ENCODE results near the gene TUBGCP3.
"Not testable (repeated sequence)": the region's sequence is repeated elsewhere in the genome, so short reads cannot be mapped to it uniquely, and the experiment has no call there.

Gene TUBGCP3

DNA sequence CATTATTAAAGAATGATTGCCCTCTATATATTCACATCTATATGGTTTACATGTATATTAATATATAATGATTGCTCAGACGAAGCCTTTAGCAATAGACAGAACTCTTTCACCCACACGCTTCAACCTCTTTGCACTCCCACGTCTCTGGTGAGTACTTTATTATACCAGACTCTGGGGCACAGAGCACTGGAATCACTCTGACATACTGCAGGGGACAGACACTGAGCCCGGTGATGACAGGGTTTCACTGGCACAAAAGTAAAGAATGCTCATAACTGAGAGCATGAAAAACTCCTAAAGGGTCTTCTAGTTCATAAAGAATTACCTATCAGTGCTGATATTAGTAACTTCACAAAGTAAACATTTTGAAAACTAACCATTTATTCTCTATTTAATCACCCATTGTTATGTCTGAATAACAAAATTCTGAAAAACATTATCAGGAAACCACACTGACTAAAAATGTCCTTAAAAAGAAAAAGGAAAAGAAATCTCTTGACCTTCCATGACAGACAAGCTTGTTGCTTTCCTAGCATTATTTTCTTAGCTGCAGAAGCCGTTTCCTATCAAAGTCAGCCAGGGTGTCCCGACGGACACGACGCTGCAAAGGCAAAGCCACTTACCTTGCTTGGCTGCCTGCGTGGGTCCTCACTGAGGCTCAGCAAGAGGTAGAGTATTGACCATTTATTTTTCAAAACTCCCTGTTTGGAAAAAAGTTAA is 29.1 kb downstream of the TUBGCP3 start:
- H3K4me3 Mint-ChIP-seq: no peak overlapping the region
- H3K4me1 Mint-ChIP-seq: peaks cover 13 to 24% of the 10 kb centered on the region in 2 donors
- H3K27me3 Mint-ChIP-seq: no peaks in the 10 kb centered on the region
- H3K9me3 Mint-ChIP-seq: no peaks in the 10 kb centered on the region
- H3K27ac Mint-ChIP-seq: no peak overlapping the region
- peaks cover 38 to 59% of the 10 kb centered on the region in 2 donors for H3K36me3 Mint-ChIP-seq
- DNase-seq (no peak), ATAC-seq (replicated peaks) (no peak)

DNA sequence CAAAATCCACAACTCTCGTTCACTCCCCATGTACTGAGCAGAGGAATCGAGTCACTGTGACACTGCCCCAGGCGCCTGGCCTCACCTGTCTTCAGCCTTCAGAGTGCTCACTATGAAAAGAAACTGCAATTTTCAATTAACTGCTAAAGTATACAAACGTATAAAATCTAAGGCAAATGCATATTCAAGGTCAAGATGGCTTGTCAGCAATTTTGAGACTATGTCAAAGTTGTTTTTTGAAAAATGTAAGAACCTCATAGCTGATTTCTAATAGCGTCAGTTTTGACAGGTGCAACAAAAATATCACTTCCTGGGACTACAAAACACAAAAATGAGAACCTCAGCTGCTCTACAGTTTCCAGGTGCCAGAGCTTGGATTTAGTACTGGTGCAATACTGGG is 31.4 kb downstream of the TUBGCP3 start:
- Mint-ChIP-seq H3K36me3 (peaks cover 47 to 62% of the 10 kb centered on the region in 2 donors), H3K27me3 (no peaks in the 10 kb centered on the region)

DNA sequence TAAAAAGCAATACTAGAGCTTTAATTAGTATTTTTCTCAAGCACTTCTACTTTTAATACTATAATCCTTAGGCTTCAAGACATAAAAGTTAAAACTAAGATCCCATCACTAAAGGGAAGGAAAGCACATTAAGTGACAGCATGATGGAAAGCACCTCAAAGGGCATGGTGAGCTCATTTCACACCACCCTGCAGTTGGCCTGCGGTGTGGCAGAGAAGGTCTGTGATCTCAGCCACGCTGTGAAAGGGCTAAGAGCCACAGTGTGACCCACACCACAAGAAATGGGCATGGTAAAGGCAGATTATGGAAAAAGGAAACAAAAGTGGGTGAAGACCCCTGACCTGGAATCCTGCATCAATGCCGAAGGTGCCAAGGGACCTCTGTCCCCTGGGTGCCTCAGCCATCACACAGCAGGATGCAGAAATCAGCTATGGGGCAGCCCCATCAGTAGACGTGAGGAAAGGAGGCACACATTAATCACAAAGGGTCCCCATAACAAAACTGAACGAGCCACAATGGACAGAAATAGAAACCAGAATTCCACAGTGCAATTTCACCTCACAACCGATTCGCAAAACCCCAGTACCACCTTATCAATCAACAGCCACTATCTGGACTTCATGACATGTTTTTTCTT is 33.6 kb downstream of the TUBGCP3 start:
- H3K4me1 Mint-ChIP-seq: peaks cover 0 to 5% of the 10 kb centered on the region in 2 donors
- ATAC-seq (replicated peaks): no peak
- H3K27me3 Mint-ChIP-seq: no peaks in the 10 kb centered on the region
- no peak for DNase-seq
- peaks cover 51 to 66% of the 10 kb centered on the region in 2 donors for H3K36me3 Mint-ChIP-seq
- H3K4me3 Mint-ChIP-seq: no peak overlapping the region
- no peaks in the 10 kb centered on the region for H3K9me3 Mint-ChIP-seq
- no peak overlapping the region for H3K27ac Mint-ChIP-seq

More for the DNA sequence above, 31.4 kb downstream of the TUBGCP3 start:
- H3K27ac Mint-ChIP-seq: no peak overlapping the region
- H3K4me3 Mint-ChIP-seq: no peak overlapping the region
- H3K9me3 Mint-ChIP-seq: no peaks in the 10 kb centered on the region
- H3K4me1 Mint-ChIP-seq: peaks cover 7 to 12% of the 10 kb centered on the region in 2 donors
- DNase-seq: no peak
- ATAC-seq (replicated peaks): no peak

GRCh38 chr13:112548975-112549374 is 39.0 kb downstream of the TUBGCP3 start:
- peaks cover 67 to 78% of the 10 kb centered on the region in 2 donors for H3K36me3 Mint-ChIP-seq
- not testable (repeated sequence) for H3K27ac Mint-ChIP-seq; H3K9me3 Mint-ChIP-seq; H3K4me3 Mint-ChIP-seq; ATAC-seq (replicated peaks); DNase-seq; H3K4me1 Mint-ChIP-seq; H3K27me3 Mint-ChIP-seq

DNA sequence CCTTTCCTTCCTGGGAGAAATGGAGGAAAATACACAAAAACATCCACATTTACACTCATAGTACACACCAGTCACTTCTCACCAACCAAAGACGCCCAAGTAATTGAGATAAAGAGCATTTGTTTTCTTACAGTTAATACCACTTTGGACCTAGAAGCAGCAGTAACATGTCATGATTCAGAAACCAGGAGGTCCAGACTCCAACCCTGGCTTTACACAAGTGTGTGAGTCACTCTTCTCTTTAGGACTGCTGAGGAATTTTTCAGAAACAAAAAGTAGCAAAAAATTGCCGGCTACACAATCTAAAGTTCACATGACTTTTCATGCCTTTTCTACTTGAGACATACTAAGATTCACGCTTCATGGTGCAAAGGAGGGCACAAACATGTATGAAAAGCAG is 42.1 kb downstream of the TUBGCP3 start:
- peaks cover 44 to 61% of the 10 kb centered on the region in 2 donors for H3K36me3 Mint-ChIP-seq
- DNase-seq (no peak), ATAC-seq (replicated peaks) (no peak)
- no peaks in the 10 kb centered on the region for H3K27me3 Mint-ChIP-seq
- no peaks in the 10 kb centered on the region for H3K4me1 Mint-ChIP-seq
- no peak overlapping the region for H3K27ac Mint-ChIP-seq
- H3K9me3 Mint-ChIP-seq: no peaks in the 10 kb centered on the region
- no peak overlapping the region for H3K4me3 Mint-ChIP-seq

- no peaks in the 10 kb centered on the region for H3K27me3 Mint-ChIP-seq
- peaks cover 0 to 2% of the 10 kb centered on the region in 2 donors for H3K9me3 Mint-ChIP-seq
- H3K27ac Mint-ChIP-seq: no peak overlapping the region
- DNase-seq: no peak
- H3K36me3 Mint-ChIP-seq: peaks cover 14 to 23% of the 10 kb centered on the region in 2 donors
- no peaks in the 10 kb centered on the region for H3K4me1 Mint-ChIP-seq
- no peak for ATAC-seq (replicated peaks)
- no peak overlapping the region for H3K4me3 Mint-ChIP-seq
Observed at GRCh38 chr13:112532837-112533745, 54.9 kb downstream of the TUBGCP3 start.

DNA sequence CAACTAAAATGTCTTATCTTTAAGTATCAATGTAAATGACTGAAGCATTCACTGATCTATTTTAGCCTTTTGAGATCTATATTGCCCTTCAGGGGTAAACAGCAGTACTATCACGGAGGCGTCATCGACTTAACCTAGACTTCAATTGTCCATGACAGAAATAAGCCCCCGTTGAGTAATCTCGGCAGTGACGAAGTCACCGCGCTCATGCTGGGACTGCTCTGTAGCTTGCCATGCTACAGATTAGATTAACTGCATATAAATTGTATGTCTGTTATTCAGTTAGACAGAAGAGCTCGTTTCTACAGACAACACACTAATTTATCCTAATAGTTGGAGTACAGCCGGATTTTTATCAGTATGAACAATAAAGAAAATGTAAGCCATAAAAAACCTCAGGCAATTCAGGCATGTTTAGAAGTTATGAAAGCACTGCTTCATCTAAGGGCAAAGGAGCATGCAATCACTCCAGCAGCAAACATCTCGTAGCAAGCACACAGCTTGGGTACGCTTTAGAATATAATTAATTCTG is 56.6 kb downstream of the TUBGCP3 start:
- H3K4me1 Mint-ChIP-seq: no peaks in the 10 kb centered on the region
- H3K4me3 Mint-ChIP-seq: no peak overlapping the region
- no peaks in the 10 kb centered on the region for H3K27me3 Mint-ChIP-seq
- H3K9me3 Mint-ChIP-seq: no peaks in the 10 kb centered on the region
- no peak overlapping the region for H3K27ac Mint-ChIP-seq
- DNase-seq (no peak), ATAC-seq (replicated peaks) (no peak)
- H3K36me3 Mint-ChIP-seq: peaks cover 6 to 16% of the 10 kb centered on the region in 2 donors

DNA sequence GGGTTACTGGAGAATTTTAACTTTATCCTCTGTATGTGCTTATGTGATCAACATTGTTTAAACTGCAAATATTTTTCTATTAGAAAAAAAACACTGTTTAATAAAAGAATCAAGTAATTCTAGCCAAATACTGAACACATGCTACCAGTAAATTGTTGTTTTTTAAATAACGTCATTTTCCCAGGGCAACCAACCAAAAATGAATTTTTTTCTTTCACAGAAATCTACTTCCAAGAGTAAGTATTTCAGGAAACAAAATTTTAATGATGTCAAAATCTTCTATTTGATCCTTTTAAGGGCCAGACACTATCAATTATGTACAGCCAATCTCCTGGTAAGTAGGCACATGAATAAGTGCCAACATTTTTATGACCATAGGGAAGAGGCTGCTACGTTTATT is 57.1 kb downstream of the TUBGCP3 start:
- no peaks in the 10 kb centered on the region for H3K27me3 Mint-ChIP-seq
- ATAC-seq (replicated peaks): no peak

DNA sequence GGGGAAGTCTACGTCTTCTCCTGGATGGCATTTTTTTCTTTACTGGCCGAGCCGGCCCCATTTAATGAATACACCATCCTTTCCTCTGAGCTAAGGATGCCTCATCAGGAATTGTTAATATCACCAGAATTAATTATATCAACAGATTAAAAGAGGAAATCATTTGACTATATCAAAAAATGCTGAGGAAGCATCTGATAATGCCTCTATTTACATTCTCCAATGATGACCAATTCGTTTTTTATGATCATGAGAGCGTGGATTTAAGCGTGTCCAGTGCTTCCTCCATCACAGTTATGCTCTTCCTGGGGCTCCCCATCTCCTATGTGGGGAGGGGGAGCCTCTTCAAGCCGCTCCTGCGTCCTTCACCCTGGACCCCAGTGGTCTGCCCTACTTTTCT is 58.7 kb downstream of the TUBGCP3 start:
- Mint-ChIP-seq H3K4me1 (no peaks in the 10 kb centered on the region), H3K27ac (no peak overlapping the region), H3K27me3 (no peaks in the 10 kb centered on the region), H3K4me3 (no peak overlapping the region), H3K9me3 (no peaks in the 10 kb centered on the region), H3K36me3 (peaks cover 0 to 4% of the 10 kb centered on the region in 2 donors)
- ATAC-seq (replicated peaks) (no peak), DNase-seq (no peak)

More for the DNA sequence above, 57.1 kb downstream of the TUBGCP3 start:
- Mint-ChIP-seq H3K27ac (no peak overlapping the region), H3K4me1 (no peaks in the 10 kb centered on the region), H3K4me3 (no peak overlapping the region), H3K36me3 (peaks cover 2 to 13% of the 10 kb centered on the region in 2 donors), H3K9me3 (no peaks in the 10 kb centered on the region)
- DNase-seq: no peak

DNA sequence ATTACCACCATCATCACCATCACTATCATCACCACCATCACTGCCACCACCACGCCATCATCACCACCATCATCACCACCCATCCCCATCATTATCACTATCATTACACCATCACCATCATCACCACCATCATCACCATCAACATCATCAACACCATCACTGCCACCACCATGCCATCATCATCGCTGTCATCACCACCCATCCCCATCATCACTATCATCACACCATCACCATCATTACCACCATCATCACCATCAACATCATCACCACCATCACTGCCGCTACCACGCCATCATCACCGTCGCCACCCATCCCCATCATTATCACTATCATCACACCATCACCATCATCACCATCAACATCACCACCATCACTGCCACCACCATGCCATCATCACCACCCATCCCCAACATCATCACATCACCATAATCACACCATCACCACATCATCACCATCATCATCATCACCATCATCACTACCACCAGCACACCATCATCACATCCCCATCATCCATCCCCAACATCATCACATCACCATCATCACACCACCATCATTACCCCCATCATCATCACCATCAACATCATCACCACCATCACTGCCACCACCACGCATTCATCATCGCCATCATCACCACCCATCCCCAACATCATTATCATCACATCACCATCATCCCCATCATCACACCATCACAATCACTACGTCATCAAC is 61.7 kb downstream of the TUBGCP3 start:
- H3K27me3 Mint-ChIP-seq: no peaks in the 10 kb centered on the region
- no peak for ATAC-seq (replicated peaks)
- no peaks in the 10 kb centered on the region for H3K4me1 Mint-ChIP-seq
- H3K9me3 Mint-ChIP-seq: no peaks in the 10 kb centered on the region
- no peak for DNase-seq
- no peak overlapping the region for H3K4me3 Mint-ChIP-seq
- no peak overlapping the region for H3K27ac Mint-ChIP-seq
- H3K36me3 Mint-ChIP-seq: peaks cover 0 to 2% of the 10 kb centered on the region in 2 donors

DNA sequence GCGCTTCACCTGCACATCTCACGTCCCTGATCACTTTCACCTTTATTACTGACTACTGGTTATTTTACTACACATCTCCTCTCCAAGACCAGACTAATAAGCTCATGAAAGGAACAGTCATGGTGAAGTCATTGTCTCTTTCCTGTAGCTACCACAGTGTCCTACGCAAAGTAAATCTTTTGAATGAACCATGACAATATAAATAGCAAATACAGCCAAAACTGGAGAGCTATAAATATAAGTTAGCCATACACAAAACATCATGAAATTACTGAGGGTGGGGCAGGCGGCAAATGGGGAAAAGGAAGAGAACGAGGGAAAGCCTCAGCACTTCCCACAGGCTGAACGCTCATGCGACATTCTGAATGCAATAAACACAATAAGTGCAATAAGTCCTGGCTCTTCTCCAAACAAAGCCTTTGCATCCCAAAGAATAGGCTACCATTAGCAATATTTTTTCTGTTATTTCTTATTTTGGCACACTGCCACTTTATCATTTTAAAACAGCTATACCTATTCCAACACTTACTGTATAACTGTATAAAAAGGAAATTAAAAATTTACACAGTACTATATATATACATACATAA is 62.5 kb downstream of the TUBGCP3 start:
- DNase-seq (no peak), ATAC-seq (replicated peaks) (no peak)
- Mint-ChIP-seq H3K27me3 (no peaks in the 10 kb centered on the region), H3K9me3 (no peaks in the 10 kb centered on the region), H3K4me3 (no peak overlapping the region), H3K36me3 (peaks cover 0 to 6% of the 10 kb centered on the region in 2 donors), H3K27ac (no peak overlapping the region), H3K4me1 (no peaks in the 10 kb centered on the region)

DNA sequence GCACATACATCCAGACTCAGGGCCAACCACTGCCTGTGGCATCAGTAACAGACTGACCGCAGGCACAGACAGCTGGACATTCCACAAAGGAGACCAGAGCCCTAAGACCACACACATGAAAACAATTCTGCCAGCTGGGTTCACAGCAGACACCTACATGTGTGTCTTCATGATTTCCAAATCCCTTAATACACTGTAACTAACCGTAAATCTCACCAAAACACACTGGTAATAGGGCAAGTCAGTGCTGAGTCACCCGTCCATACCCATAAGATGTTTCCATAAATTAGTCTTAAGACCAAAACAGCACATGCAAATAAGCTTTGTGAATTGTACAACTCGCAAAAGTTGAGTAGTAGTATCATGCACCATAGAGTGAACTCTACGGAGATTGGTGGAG is 65.4 kb downstream of the TUBGCP3 start:
- ATAC-seq (replicated peaks) (no peak), DNase-seq (no peak)
- Mint-ChIP-seq H3K9me3 (no peaks in the 10 kb centered on the region), H3K27me3 (no peaks in the 10 kb centered on the region), H3K36me3 (peaks cover 6 to 15% of the 10 kb centered on the region in 2 donors), H3K4me1 (no peaks in the 10 kb centered on the region), H3K27ac (no peak overlapping the region), H3K4me3 (no peak overlapping the region)

DNA sequence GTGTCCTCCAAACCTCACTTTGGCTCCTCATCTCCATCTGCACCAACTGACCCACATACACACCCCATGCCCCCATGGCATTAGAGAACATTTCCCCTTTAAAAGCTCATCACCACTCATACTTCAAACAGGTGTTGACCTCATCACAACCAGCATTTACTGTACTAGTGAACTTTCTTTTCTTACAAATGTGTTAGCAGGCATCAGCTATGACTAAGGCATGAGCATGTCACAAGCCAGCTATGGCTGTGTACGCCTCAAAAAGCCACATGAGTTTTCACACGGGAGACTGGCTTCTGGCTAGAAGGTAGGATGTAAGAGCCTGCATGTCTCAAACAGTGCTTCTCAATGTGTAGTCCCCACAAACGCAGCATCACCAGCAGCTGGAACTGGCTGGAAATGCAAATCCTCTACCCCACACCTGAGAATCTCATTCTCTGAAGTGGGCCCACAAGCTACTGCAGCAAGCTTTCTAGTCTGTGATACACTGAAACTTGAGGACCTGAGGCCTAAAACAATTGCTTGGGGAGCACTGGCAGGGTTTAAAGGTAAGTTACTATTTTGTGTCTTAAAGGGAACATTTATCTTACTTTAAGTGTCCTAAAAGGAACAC is 66.8 kb downstream of the TUBGCP3 start:
- no peak overlapping the region for H3K4me3 Mint-ChIP-seq
- H3K27me3 Mint-ChIP-seq: no peaks in the 10 kb centered on the region
- no peaks in the 10 kb centered on the region for H3K4me1 Mint-ChIP-seq
- ATAC-seq (replicated peaks) (no peak), DNase-seq (no peak)
- no peak overlapping the region for H3K27ac Mint-ChIP-seq
- H3K36me3 Mint-ChIP-seq: peaks cover 8 to 21% of the 10 kb centered on the region in 2 donors
- no peaks in the 10 kb centered on the region for H3K9me3 Mint-ChIP-seq

Measured in stimulated activated naive B cell treated with anti-CD40 and anti-IgM and Interleukin-4, amounts not matched to agents 10 μg/mL and 1 μg/mL and 100 μg/mL, for 72 hours (primary cell).